ENCODE measurements around the gene PDLIM7. TPM values are rescaled to one million over a fixed set of nuclear protein-coding genes. Genes with fewer than 3 reads are reported as not detected.

Gene PDLIM7
- polyA plus RNA-seq, 1 donor from 2014 or later = 16.3 TPM

- Mint-ChIP-seq H3K9me3 (no peaks in the 10 kb centered on the region), H3K27me3 (no peaks in the 10 kb centered on the region), H3K4me3 (no peak overlapping the region), H3K27ac (no peak overlapping the region), H3K36me3 (no peaks in the 10 kb centered on the region), H3K4me1 (peaks cover 5 to 13% (median 8%) of the 10 kb centered on the region in 3 donors)
Measured at GRCh38 chr5:177483042-177483441, 14.4 kb downstream of the PDLIM7 start.

DNA sequence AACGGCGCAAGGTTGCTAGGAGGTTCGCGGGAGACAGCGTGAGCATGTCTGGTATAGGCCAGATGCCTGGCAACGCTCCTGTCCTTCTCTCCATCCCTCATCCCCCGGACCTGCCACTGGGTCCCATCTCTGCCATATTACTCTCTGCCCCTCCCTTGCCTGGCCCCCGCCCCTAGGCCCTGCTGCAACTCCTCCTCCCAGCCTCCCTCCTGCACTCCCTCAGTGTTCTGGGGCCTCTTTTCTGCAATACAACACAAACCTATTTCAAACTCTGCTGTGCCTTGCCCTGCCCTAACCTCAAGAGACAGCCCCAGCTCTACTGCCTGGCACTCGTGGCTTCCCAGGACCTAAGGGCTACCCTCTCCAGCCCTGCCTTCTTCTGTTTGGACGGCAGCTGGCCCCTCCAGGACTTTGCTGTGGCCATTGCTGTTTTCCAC is 15.0 kb downstream of the PDLIM7 start:
- Mint-ChIP-seq H3K4me1 (peaks cover 5 to 13% (median 8%) of the 10 kb centered on the region in 3 donors), H3K27ac (no peak overlapping the region), H3K4me3 (no peak overlapping the region), H3K36me3 (no peaks in the 10 kb centered on the region), H3K9me3 (no peaks in the 10 kb centered on the region), H3K27me3 (no peaks in the 10 kb centered on the region)

DNA sequence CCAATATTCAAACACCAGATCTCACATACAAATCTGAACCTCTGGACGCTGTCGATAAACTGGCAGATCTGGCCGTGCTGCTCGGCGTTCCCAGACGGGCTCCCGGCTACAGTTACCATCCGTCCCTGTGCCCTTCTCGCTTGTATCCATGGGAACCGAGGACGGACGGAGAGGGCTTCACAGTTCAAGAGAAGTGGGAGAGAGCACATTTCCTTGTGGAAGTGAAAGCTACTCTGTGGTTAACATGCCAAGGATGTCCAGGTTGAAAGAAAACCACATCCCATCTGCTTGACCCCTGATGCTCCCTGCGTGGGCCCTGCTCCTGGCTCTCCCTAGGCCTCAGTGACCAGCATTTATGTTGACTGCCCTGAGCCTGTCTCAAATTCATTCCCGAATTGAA is 17.6 kb downstream of the PDLIM7 start:
- Mint-ChIP-seq H3K4me1 (peaks cover 5 to 13% (median 11%) of the 10 kb centered on the region in 3 donors), H3K36me3 (no peaks in the 10 kb centered on the region), H3K27me3 (no peaks in the 10 kb centered on the region), H3K9me3 (no peaks in the 10 kb centered on the region), H3K27ac (no peak overlapping the region), H3K4me3 (no peak overlapping the region)

DNA sequence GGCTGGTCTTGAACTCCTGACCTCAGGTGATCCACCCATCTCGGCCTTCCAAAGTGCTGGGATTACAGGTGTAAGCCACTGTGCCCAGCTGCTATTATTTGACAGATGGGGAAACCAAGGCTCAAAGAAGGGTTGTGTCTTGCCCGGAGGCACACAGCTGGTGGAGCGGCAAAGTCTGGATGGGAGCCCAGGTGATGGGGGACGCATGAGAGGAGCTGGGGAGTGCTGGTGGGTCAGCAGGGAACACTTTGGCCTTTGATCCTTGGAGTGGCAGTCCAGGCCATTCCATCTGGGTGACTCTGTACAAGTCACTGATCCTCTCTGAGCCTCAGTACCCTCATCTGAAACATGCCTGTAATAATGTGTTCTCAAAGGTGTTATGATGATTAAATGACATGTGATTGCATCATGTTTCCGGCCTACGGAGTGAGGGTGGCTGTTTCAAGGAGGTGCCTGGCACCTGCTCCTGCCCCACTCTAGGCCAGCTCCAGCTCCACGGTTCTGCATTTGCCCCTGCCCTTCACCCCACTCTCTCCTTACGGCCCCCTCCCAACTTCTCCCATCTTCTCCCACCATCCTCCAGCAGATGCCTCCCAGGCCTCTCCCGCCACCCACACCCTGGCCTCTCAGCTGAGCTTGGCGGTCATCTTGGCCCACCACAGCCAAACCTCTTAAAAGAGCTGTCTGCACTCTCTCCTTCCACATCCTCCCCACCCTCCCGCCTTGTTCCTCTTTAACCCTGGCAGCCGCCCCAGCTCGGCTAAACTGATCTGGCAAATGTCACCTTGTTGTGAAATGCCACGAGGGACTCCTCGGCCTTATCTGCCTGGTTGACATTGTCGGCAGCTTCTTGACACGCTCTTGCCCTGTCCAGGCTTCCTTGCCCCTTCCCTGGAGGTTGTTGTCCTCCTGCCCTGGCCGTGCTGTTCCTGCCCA is 18.4 kb downstream of the PDLIM7 start:
- Mint-ChIP-seq H3K36me3 (no peaks in the 10 kb centered on the region), H3K4me3 (peak overlapping the region in 3 of 4 donors; percentile 28 to 78 (median 32)), H3K4me1 (peaks cover 5 to 14% (median 12%) of the 10 kb centered on the region in 3 donors), H3K27me3 (peaks cover 3% of the 10 kb centered on the region), H3K27ac (no peak overlapping the region), H3K9me3 (peaks cover 0 to 2% (median 0%) of the 10 kb centered on the region in 3 donors)

DNA sequence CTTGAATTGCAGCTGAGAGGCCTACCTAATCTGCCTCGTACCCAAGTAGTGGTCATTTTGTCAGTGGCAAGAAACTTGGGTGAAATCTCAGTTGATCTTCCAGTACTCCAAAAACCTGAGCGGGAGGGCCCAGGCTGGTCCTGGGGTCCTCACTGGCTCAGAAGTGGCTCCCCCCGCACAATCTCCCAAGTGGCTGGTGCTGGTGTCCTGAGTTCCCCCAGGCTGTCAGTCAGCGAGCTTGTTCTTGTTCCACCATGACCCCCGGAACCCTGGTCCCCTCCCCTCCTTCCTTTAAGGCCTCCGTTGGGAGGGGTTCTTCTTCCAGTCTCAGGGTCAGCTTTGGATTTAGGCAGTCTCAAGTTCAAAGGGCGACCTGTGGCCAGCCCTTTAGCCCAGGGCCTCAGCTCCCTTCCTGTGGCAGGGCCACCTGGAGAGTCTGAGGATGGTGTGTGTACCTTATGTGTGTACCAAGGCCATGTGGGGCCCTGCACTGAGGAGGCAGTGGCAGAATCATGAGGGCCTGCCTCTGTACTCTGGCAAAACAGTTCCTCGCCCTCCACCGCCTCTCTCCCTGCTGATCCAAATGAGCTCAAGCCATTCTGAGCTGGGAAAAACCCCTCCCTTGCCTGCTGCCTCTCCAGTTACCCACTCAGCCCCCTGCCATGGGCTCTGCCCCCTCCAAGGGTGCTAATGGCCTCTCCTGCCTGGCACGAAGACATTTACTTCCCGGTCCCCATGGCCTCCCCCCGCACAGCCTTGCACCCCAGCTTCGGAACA is 19.5 kb downstream of the PDLIM7 start:
- Mint-ChIP-seq H3K27ac (no peak overlapping the region), H3K27me3 (peaks cover 5% of the 10 kb centered on the region), H3K9me3 (peaks cover 0 to 2% (median 0%) of the 10 kb centered on the region in 3 donors), H3K36me3 (no peaks in the 10 kb centered on the region), H3K4me1 (peaks cover 5 to 14% (median 12%) of the 10 kb centered on the region in 3 donors), H3K4me3 (no peak overlapping the region)

DNA sequence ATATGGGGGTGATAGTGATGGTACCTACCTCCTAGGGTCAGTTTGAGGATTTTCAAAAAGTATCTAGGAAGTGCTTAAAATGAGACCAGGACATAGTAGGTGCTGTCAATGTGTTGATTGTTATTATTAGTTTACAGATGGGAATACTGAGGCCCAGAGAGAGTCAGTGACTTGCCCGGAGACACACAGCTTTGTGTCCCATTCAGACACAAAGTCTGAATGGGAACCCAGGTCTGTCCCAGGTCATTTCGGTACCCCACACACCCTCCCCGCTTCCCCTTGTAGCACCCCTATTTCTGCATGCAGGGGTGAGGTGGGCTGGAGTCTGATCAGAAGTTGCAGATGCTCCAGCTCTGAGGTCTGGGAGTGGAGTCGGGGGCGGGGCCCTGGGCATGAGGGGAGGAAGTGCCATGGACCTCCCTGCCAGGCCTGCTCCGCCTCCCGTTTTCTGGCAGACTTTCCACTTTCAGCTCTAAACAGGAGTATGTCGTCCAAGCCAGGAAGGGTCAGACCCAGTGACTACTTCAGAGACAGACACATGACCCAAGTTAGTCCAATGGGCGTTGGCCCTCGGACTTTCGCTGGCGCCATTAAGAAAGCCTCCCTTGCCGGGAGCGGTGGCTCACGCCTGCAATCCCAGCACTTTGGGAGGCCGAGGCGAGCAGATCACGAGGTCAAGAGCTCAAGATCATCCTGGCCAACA is 20.7 kb downstream of the PDLIM7 start:
- peaks cover 5% of the 10 kb centered on the region for H3K27me3 Mint-ChIP-seq

DNA sequence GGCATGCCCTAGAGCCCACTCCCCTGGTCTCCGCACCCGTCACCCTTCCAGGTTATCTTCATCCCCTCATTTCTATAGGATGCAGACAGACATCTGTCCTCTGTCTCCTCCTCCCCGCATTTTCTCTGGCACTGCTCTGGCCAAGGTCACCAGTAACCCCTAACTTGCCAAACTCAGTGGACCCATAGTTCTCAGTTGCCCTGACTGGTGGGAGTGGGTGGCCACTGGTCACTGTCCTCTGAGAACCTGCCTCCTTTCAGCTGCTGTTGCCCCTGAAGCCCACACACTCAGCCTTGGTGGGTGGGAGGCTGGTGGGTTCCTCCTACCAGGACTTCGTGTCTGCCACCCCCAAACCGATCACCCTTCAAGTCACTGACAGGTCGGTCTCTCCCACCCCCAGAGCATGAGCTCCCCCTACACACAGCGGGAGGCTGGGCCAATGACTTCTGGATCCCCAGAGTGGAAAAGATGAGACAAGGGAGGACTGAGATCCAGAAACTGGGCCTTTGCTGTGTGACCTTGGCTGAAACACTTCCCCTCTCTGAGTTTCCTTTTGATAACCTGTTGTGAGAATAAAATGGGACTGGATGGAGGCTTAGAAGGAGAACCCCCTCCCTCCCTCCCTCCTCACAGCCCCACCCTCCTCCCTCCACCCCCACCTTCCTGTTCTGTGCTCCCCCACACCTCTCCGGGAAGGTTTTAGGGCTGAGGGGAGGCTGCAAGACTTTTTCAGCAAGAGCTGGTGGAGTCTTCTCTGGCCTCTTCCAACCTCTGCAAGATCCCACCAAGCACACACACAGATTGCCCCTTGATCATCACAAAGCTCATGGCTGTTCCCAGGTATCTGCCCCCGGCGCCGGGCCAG is 21.6 kb downstream of the PDLIM7 start:
- H3K36me3 Mint-ChIP-seq = no peaks in the 10 kb centered on the region
- H3K27me3 Mint-ChIP-seq = peaks cover 5% of the 10 kb centered on the region
- peak overlapping the region in 2 of 4 donors; percentile 47 to 52 for H3K4me3 Mint-ChIP-seq
- H3K9me3 Mint-ChIP-seq = peaks cover 0 to 2% (median 0%) of the 10 kb centered on the region in 3 donors
- H3K4me1 Mint-ChIP-seq = peaks cover 5 to 14% (median 12%) of the 10 kb centered on the region in 3 donors
- peak overlapping the region in 2 of 3 donors; percentile 16 to 86 for H3K27ac Mint-ChIP-seq

More for the DNA sequence above, 20.7 kb downstream of the PDLIM7 start:
- Mint-ChIP-seq H3K9me3 (peaks cover 0 to 2% (median 0%) of the 10 kb centered on the region in 3 donors), H3K36me3 (no peaks in the 10 kb centered on the region), H3K27ac (no peak overlapping the region), H3K4me1 (peaks cover 5 to 14% (median 12%) of the 10 kb centered on the region in 3 donors), H3K4me3 (peak overlapping the region in 1 of 4 donors; percentile 36)

DNA sequence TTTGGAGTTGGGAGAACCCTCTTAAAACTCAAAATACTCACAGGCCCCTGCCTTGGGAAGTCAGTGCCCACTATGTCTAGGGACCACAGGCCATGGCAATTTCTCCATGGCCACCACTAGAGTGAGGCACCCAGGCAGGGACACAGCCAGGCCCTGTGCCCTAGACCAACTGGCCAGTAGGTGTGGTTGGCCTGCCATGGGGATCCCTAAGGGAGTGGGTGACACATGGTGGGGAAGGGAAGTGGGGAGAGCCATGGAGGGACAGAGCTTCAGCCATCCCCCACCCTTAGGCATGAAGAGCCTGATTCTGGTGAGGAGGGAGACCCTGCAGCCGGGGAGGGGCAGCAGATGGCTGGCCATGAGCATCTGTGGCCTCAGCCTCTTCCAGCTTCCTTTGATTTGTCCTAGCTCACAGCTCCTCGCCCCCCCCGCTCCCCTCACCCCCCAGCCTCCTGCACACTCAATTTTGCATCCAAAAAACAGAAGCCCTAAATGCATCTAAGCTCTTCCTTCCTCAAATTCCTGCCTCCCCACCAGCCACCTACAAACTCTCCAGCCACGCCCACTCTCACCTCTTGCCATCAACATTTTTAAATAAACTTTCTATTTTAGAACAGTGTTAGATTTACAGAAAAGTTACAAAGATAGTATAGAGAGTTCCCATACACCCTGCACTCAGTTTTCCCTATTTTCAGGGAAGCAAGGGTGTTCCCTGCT is 22.4 kb downstream of the PDLIM7 start:
- Mint-ChIP-seq H3K36me3 (no peaks in the 10 kb centered on the region), H3K4me3 (peak overlapping the region in 2 of 4 donors; percentile 47 to 52), H3K9me3 (peaks cover 0 to 2% (median 0%) of the 10 kb centered on the region in 3 donors), H3K27ac (peak overlapping the region in 2 of 3 donors; percentile 16 to 86), H3K27me3 (peaks cover 5% of the 10 kb centered on the region), H3K4me1 (peaks cover 5 to 14% (median 12%) of the 10 kb centered on the region in 3 donors)

DNA sequence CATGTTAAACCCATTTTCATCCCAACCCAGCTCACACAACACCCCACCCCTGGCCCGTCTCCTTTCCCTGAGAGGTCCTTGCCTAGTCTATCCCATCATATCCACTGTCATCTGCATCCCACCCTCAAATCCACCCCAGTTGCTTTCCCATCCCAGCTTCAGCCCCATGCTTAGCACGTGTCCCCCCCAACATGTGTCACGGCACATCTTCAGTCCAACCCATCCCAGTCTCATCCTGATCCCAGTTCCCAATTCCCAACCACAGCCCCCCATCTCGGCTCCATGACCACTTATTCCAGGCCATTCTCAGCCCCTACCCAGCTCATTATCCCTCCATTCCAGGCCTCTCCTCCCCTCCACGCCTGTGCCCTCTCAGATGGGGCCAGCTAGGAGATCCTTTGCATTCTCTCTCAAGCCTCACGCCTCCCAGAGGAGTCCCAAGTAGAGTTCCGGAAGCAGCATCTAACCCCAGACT is 23.4 kb downstream of the PDLIM7 start:
- H3K4me3 Mint-ChIP-seq = peak overlapping the region; percentile 36 to 92 (median 72)
- H3K27ac Mint-ChIP-seq = no peak overlapping the region
- peaks cover 0 to 8% (median 6%) of the 10 kb centered on the region in 3 donors for H3K4me1 Mint-ChIP-seq
- H3K27me3 Mint-ChIP-seq = peaks cover 5% of the 10 kb centered on the region
- H3K9me3 Mint-ChIP-seq = peaks cover 0 to 2% (median 0%) of the 10 kb centered on the region in 3 donors
- H3K36me3 Mint-ChIP-seq = no peaks in the 10 kb centered on the region

DNA sequence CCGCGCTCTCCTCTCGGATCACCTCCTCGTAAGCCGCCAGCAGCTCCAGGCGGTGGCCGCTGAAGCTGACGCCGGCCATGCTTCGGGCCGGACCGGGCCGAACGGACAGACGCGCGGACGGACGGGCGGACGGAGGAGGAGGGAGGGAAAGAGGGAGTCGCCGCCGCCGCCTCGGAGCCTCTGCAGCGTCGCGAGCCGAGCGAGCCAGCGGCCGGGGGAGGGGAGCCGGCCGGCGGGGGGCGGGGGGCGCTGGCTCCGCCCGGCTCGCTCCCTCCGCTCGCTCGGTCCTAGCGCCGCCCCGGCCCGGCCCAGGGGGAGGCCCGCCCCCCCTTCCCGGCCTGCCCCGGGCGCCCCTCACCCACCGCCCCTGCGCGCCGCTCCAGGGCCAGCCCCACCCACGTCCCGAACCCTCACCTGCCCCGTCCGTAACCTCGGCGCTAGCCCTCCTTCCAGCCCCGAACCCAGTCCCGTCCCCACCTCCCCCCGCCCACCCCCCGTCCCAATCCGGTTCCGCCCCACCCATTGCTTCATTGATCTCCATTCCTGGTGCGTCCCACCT is 23.9 kb downstream of the PDLIM7 start, which contains the start of gene DBN1:
Gene DBN1 (minus strand): TSS at position 192 of the 559 bp plus-strand sequence. CDS start 113 bp downstream, at position 79.
- peak within 1 kb of the TSS; percentile 36 to 92 (median 73) for H3K4me3 Mint-ChIP-seq
- H3K36me3 Mint-ChIP-seq = no peaks in the 10 kb centered on the region
- H3K4me1 Mint-ChIP-seq = peaks cover 0 to 4% (median 2%) of the 10 kb centered on the region in 3 donors
- H3K27me3 Mint-ChIP-seq = peaks cover 5% of the 10 kb centered on the region
- no peak within 1 kb of the TSS for H3K27ac Mint-ChIP-seq
- H3K9me3 Mint-ChIP-seq = peaks cover 0 to 2% (median 0%) of the 10 kb centered on the region in 3 donors

GRCh38 chr5:177472460-177473442 is 24.7 kb downstream of the PDLIM7 start:
- peaks cover 5% of the 10 kb centered on the region for H3K27me3 Mint-ChIP-seq
- peaks cover 0 to 2% (median 0%) of the 10 kb centered on the region in 3 donors for H3K9me3 Mint-ChIP-seq
- H3K27ac Mint-ChIP-seq = no peak overlapping the region
- peak overlapping the region; percentile 35 to 79 (median 66) for H3K4me3 Mint-ChIP-seq
- peaks cover 0 to 4% (median 2%) of the 10 kb centered on the region in 3 donors for H3K4me1 Mint-ChIP-seq
- no peaks in the 10 kb centered on the region for H3K36me3 Mint-ChIP-seq

All from IgD-negative memory B cell (primary cell).